Esophagus muscularis mucosa (tissue), 4 donors: ENCODE data around the gene CRHR2. TPM values are rescaled to one million over a fixed set of nuclear protein-coding genes. Genes with fewer than 3 reads are reported as not detected.

Experiments
- DNase-seq: peaks from one replicate; pipeline ENCODE4 v3.0.0-alpha.2; 2017; ENCODE audit errors: extremely low spot score
- H3K27ac ChIP-seq, 4 donors: fragments of 200-600 bp; sonication (generic); replicated peaks in 1 of 4; 1 replicate in 3 of 4; 2 replicates in 1 of 4; pipeline ENCODE4 v1.5.1; 2016 to 2019; ENCODE audit warnings: mild to moderate bottlenecking in 1 of 4
- H3K27me3 ChIP-seq, 4 donors: fragments of 200-600 bp; sonication (generic); one replicate each; pipeline versions ENCODE4 v1.5.1 to v1.6.0; 2016 to 2019
- H3K36me3 ChIP-seq, 4 donors: fragments of 200-600 bp; sonication (generic); one replicate each; pipeline ENCODE4 v1.5.1; 2016 to 2019
- H3K4me1 ChIP-seq, 4 donors: fragments of 200-600 bp; sonication (generic); one replicate each; pipeline ENCODE4 v1.5.1; 2016 to 2019
- H3K4me3 ChIP-seq, 4 donors: fragments of 200-600 bp; sonication (generic); 1 replicate in 2 of 4; 2 replicates in 2 of 4; pipeline ENCODE4 v1.5.1; 2016 to 2019; ENCODE audit warnings: mild to moderate bottlenecking in 4 of 4, moderate library complexity in 1 of 4
- H3K9me3 ChIP-seq, 4 donors: fragments of 200-600 bp; sonication (generic); 1 replicate in 3 of 4; 2 replicates in 1 of 4; pipeline ENCODE4 v1.5.1; 2016 to 2019
- EP300 ChIP-seq: sonication (generic); formaldehyde crosslinking; IDR thresholded peaks from one replicate; pipeline ENCODE4 v1.6.1; 2017; ENCODE audit warnings: antibody characterized with exemption
- POLR2A ChIP-seq: fragments of 450-650 bp; IDR thresholded peaks from one replicate; pipeline ENCODE4 v1.6.1; 2017; ENCODE audit warnings: antibody characterized with exemption, moderate library complexity, mild to moderate bottlenecking, low read depth
- POLR2AphosphoS5 ChIP-seq, 2 donors: sonication (generic); formaldehyde crosslinking; IDR thresholded peaks; one replicate each; pipeline ENCODE4 v1.6.1; 2017; ENCODE audit warnings: antibody characterized with exemption in 2 of 2
- WGBS: methylation state at CpG from one replicate; pipeline ENCODE4 v1.1.5; 2018; 5-methylcytosine and 5-hydroxymethylcytosine counted together
- intact Hi-C: fragments of 100-400 bp; cut with DNase I; formaldehyde crosslinking; loops from one replicate; pipeline ENCODE4 v1.15.1; 2023
- total RNA-seq, 4 donors: library from RNA; depleted of rRNA; stranded (reverse); fragments of >200 nt; gene quantifications; one replicate each; pipeline versions ENCODE4 v1.1.0 to v1.2.1, GENCODE V29; 2016
- TF ChIP-seq, protein P1 (sequence below), 3 experiments: fragments of 200-600 bp in 2 of 3; fragments of 450-650 bp in 1 of 3; sonication (generic) in 2 of 3; IDR thresholded peaks; one replicate each; pipeline ENCODE4 v1.5.1; 2017 to 2019; ENCODE audit warnings: antibody characterized with exemption in 3 of 3, mild to moderate bottlenecking in 2 of 3, moderate library complexity in 1 of 3

Gene CRHR2
- total RNA-seq, 4 donors from 2014 or later: 0.13 to 0.29 TPM; not detected in 2

DNA sequence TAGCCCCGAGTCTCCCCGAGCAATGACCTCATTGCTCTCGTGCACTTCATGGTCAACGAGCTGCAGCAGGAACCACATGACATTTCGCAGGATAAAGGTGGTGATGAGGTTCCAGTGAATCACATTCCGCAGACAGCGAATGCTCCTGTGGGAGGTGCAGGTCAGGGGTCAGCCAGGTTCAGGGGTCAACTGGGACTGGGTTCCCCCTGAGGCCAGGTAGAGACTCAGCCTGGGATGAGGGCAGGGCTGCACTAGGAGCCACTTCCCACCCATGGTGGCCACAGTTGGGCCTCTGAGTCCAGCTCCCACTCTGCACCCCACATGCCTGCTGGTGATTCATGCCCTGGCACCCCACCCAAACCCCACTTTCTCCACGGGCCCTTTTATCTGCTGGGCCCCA lies 17.2 kb downstream of the CRHR2 start:
- Histone ChIP-seq H3K27ac (no peak overlapping the region), H3K4me1 (no peaks in the 10 kb centered on the region), H3K4me3 (no peak overlapping the region), H3K9me3 (no peaks in the 10 kb centered on the region), H3K36me3 (no peaks in the 10 kb centered on the region), H3K27me3 (peaks cover 0 to 6% (median 0%) of the 10 kb centered on the region in 4 donors)
- TF ChIP-seq POLR2AphosphoS5 (IDR thresholded peaks at IDR 0.05): no peak
- intact Hi-C loops: no loop called here
- WGBS: 64% methylated on average over 6 of the region's 8 CpGs
- DNase-seq: no peak

GRCh38 chr7:30664184-30664885 lies 17.9 kb downstream of the CRHR2 start:
- H3K9me3 ChIP-seq: no peaks in the 10 kb centered on the region
- no peak overlapping the region for H3K4me3 ChIP-seq
- no peak for TF ChIP-seq EP300
- TF ChIP-seq, protein P1, sequence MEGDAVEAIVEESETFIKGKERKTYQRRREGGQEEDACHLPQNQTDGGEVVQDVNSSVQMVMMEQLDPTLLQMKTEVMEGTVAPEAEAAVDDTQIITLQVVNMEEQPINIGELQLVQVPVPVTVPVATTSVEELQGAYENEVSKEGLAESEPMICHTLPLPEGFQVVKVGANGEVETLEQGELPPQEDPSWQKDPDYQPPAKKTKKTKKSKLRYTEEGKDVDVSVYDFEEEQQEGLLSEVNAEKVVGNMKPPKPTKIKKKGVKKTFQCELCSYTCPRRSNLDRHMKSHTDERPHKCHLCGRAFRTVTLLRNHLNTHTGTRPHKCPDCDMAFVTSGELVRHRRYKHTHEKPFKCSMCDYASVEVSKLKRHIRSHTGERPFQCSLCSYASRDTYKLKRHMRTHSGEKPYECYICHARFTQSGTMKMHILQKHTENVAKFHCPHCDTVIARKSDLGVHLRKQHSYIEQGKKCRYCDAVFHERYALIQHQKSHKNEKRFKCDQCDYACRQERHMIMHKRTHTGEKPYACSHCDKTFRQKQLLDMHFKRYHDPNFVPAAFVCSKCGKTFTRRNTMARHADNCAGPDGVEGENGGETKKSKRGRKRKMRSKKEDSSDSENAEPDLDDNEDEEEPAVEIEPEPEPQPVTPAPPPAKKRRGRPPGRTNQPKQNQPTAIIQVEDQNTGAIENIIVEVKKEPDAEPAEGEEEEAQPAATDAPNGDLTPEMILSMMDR (IDR thresholded peaks at IDR 0.05): no peak
- no peak for TF ChIP-seq POLR2AphosphoS5 (IDR thresholded peaks at IDR 0.05)
- TF ChIP-seq POLR2A: no peak
- DNase-seq: no peak
- no peaks in the 10 kb centered on the region for H3K36me3 ChIP-seq
- intact Hi-C loops: no loop called here
- H3K27ac ChIP-seq: no peak overlapping the region
- no peaks in the 10 kb centered on the region for H3K4me1 ChIP-seq
- H3K27me3 ChIP-seq: peaks cover 0 to 6% (median 0%) of the 10 kb centered on the region in 4 donors
- 71% methylated on average over 2 of the region's 2 CpGs for WGBS

- intact Hi-C loops: no loop called here
- H3K4me1 ChIP-seq: no peaks in the 10 kb centered on the region
- peaks cover 0 to 6% (median 0%) of the 10 kb centered on the region in 4 donors for H3K27me3 ChIP-seq
- 74% methylated on average over 3 of the region's 4 CpGs for WGBS
- no peak overlapping the region for H3K4me3 ChIP-seq
- no peaks in the 10 kb centered on the region for H3K36me3 ChIP-seq
- no peak for TF ChIP-seq POLR2A
- no peak overlapping the region for H3K27ac ChIP-seq
- no peaks in the 10 kb centered on the region for H3K9me3 ChIP-seq
- DNase-seq: no peak
These were observed 18.8 kb downstream of the CRHR2 start for GRCh38 chr7:30663414-30663813.

- Histone ChIP-seq H3K27ac (no peak overlapping the region), H3K4me3 (no peak overlapping the region), H3K4me1 (no peaks in the 10 kb centered on the region), H3K36me3 (no peaks in the 10 kb centered on the region), H3K9me3 (no peaks in the 10 kb centered on the region), H3K27me3 (peaks cover 0 to 6% (median 0%) of the 10 kb centered on the region in 4 donors)
- no peak for DNase-seq
- 88% methylated on average over 6 of the region's 9 CpGs for WGBS
- intact Hi-C loops: no loop called here
- TF ChIP-seq POLR2AphosphoS5 (IDR thresholded peaks at IDR 0.05): no peak
These were observed 19.8 kb downstream of the CRHR2 start for GRCh38 chr7:30662431-30662939.

- 85% methylated on average over 6 of the region's 6 CpGs for WGBS
- TF ChIP-seq POLR2AphosphoS5 (IDR thresholded peaks at IDR 0.05) (no peak), POLR2A (no peak), EP300 (no peak)
- TF ChIP-seq, protein P1 (IDR thresholded peaks at IDR 0.05): no peak
- H3K36me3 ChIP-seq: no peaks in the 10 kb centered on the region
- no peak overlapping the region for H3K4me3 ChIP-seq
- intact Hi-C loops: no loop called here
- no peak overlapping the region for H3K27ac ChIP-seq
- DNase-seq: no peak
- no peaks in the 10 kb centered on the region for H3K4me1 ChIP-seq
- no peaks in the 10 kb centered on the region for H3K9me3 ChIP-seq
- peaks cover 0 to 6% (median 0%) of the 10 kb centered on the region in 4 donors for H3K27me3 ChIP-seq
These were observed 20.3 kb downstream of the CRHR2 start for GRCh38 chr7:30661926-30662325.

GRCh38 chr7:30660331-30661255 lies 21.7 kb downstream of the CRHR2 start:
- Histone ChIP-seq H3K9me3 (no peaks in the 10 kb centered on the region), H3K27ac (no peak overlapping the region), H3K27me3 (peaks cover 0 to 6% (median 0%) of the 10 kb centered on the region in 4 donors), H3K4me1 (no peaks in the 10 kb centered on the region), H3K36me3 (no peaks in the 10 kb centered on the region), H3K4me3 (no peak overlapping the region)
- intact Hi-C loops: no loop called here
- TF ChIP-seq POLR2A (no peak), POLR2AphosphoS5 (IDR thresholded peaks at IDR 0.05) (no peak), EP300 (no peak)
- TF ChIP-seq, protein P1 (IDR thresholded peaks at IDR 0.05): no peak
- no peak for DNase-seq
- WGBS: 89% methylated on average over 15 of the region's 16 CpGs
